Liver (tissue), 9 donors: Measurements from ENCODE around the gene SGMS1. TPM values are rescaled to one million over a fixed set of nuclear protein-coding genes. Genes with fewer than 3 reads are reported as not detected.
A peak's percentile ranks its signal among the peaks of the same experiment; 100 is the strongest.

Experiments
- DNase-seq: peaks from one replicate; pipeline ENCODE4 v3.0.0-alpha.2; 2017; ENCODE audit warnings: low spot score
- H3K27ac ChIP-seq, 2 donors: one replicate each; pipeline ENCODE4 v1.7.0; 2013; ENCODE audit warnings: inconsistent platforms in 2 of 2, low read length in 2 of 2, control low read depth in 1 of 2, low read depth in 1 of 2, mild to moderate bottlenecking in 1 of 2
- H3K27me3 ChIP-seq, 4 donors: one replicate each; pipeline versions ENCODE4 v1.6.1 to v1.7.0; 2013; ENCODE audit warnings: low read length in 3 of 4, inconsistent platforms in 1 of 4, mild to moderate bottlenecking in 1 of 4, moderate library complexity in 1 of 4; ENCODE audit not compliant: control insufficient read depth in 4 of 4, insufficient read depth in 4 of 4
- H3K36me3 ChIP-seq, 4 donors: one replicate each; pipeline versions ENCODE4 v1.6.1 to v1.7.0; 2013; ENCODE audit warnings: low read length in 3 of 4, mild to moderate bottlenecking in 3 of 4, low read depth in 1 of 4, moderate library complexity in 1 of 4; ENCODE audit not compliant: control insufficient read depth in 4 of 4, insufficient read depth in 3 of 4
- H3K4me1 ChIP-seq, 4 donors: one replicate each; pipeline versions ENCODE4 v1.6.1 to v1.7.0; 2013; ENCODE audit warnings: low read length in 3 of 4, mild to moderate bottlenecking in 3 of 4, moderate library complexity in 1 of 4; ENCODE audit not compliant: control insufficient read depth in 4 of 4, insufficient read depth in 4 of 4
- H3K4me3 ChIP-seq, 3 donors: one replicate each; pipeline versions ENCODE4 v1.6.1 to v1.7.0; 2013; ENCODE audit warnings: low read length in 3 of 3, control low read depth in 1 of 3, low read depth in 1 of 3, mild to moderate bottlenecking in 1 of 3
- H3K9ac ChIP-seq, 2 donors: one replicate each; pipeline ENCODE4 v1.7.0; 2013; ENCODE audit warnings: low read length in 2 of 2, mild to moderate bottlenecking in 2 of 2, moderate library complexity in 2 of 2, control low read depth in 1 of 2, low read depth in 1 of 2
- H3K9me3 ChIP-seq, 4 donors: one replicate each; pipeline versions ENCODE4 v1.6.1 to v1.7.0; 2013; ENCODE audit warnings: low read length in 3 of 4; ENCODE audit not compliant: control insufficient read depth in 4 of 4
- EGR1 ChIP-seq, 2 donors: IDR thresholded peaks; 2 replicates each; pipeline ENCODE4 v1.6.1; 2016 to 2018; ENCODE audit warnings: antibody characterized with exemption in 2 of 2, low read depth in 2 of 2
- FOXA1 ChIP-seq: IDR thresholded peaks from 2 replicates; pipeline ENCODE4 v1.6.1; 2016; ENCODE audit warnings: antibody characterized with exemption
- FOXA2 ChIP-seq: IDR thresholded peaks from 2 replicates; pipeline ENCODE4 v1.6.1; 2016; ENCODE audit warnings: antibody characterized with exemption
- HNF4A ChIP-seq, 2 donors: conservative IDR thresholded peaks; 2 replicates each; pipeline ENCODE4 v1.6.1; 2016; ENCODE audit warnings: antibody characterized with exemption in 2 of 2, mild to moderate bottlenecking in 2 of 2
- HNF4G ChIP-seq: IDR thresholded peaks from 2 replicates; pipeline ENCODE4 v1.6.1; 2016; ENCODE audit warnings: antibody characterized with exemption
- JUND ChIP-seq, 2 donors: IDR thresholded peaks; 2 replicates each; pipeline ENCODE4 v1.6.1; 2016; ENCODE audit warnings: antibody characterized with exemption in 2 of 2
- NR2F2 ChIP-seq: IDR thresholded peaks from 2 replicates; pipeline ENCODE4 v1.6.1; 2016; ENCODE audit warnings: antibody characterized with exemption
- RAD21 ChIP-seq, 2 donors: IDR thresholded peaks; 2 replicates each; pipeline ENCODE4 v1.6.1; 2016; ENCODE audit warnings: antibody characterized with exemption in 2 of 2, mild to moderate bottlenecking in 2 of 2
- RXRA ChIP-seq, 2 donors: IDR thresholded peaks; 2 replicates each; pipeline ENCODE4 v1.6.1; 2017 to 2018; ENCODE audit warnings: antibody characterized with exemption in 2 of 2, mild to moderate bottlenecking in 1 of 2
- SP1 ChIP-seq: IDR thresholded peaks from 2 replicates; pipeline ENCODE4 v1.6.1; 2018; ENCODE audit warnings: antibody characterized with exemption, mild to moderate bottlenecking
- TAF1 ChIP-seq: conservative IDR thresholded peaks from 2 replicates; pipeline ENCODE4 v1.6.1; 2016; ENCODE audit warnings: antibody characterized with exemption, mild to moderate bottlenecking
- WGBS: extraction: QIAGEN DNeasy Blood & Tissue Kit; methylation state at CpG from one replicate; pipeline ENCODE4 v1.1.7; 2013; 5-methylcytosine and 5-hydroxymethylcytosine counted together
- polyA plus RNA-seq, 2 donors: library from polyadenylated mRNA; stranded (reverse) in 1 of 2; unstranded in 1 of 2; fragments of 200-250 nt in 1 of 2; fragments of >200 nt in 1 of 2; fragmentation: Nextera tagmentation in 1 of 2; extraction: Ambion mirVana in 1 of 2; gene quantifications; one replicate each; pipeline versions ENCODE4 v1.2.1 to v1.2.3, GENCODE V29; 2013 to 2015
- total RNA-seq, 2 donors: library from RNA; depleted of rRNA; stranded (reverse); fragments of >200 nt; gene quantifications; one replicate each; pipeline ENCODE4 v1.2.3, GENCODE V29; 2014
- TF ChIP-seq, protein P1 (sequence below): IDR thresholded peaks from 2 replicates; pipeline ENCODE4 v1.6.1; 2016; ENCODE audit warnings: antibody characterized with exemption
- TF ChIP-seq, protein P2 (sequence below): IDR thresholded peaks from 2 replicates; pipeline ENCODE4 v1.6.1; 2016; ENCODE audit warnings: antibody characterized with exemption
- TF ChIP-seq, protein P3 (sequence below): IDR thresholded peaks from 2 replicates; pipeline ENCODE4 v1.6.1; 2016; ENCODE audit warnings: antibody characterized with exemption
- TF ChIP-seq, protein P4 (sequence below): IDR thresholded peaks from 2 replicates; pipeline ENCODE4 v1.6.1; 2016; ENCODE audit warnings: antibody characterized with exemption, mild to moderate bottlenecking
- TF ChIP-seq, protein P5 (sequence below): fragments of 150-350 bp; IDR thresholded peaks from 2 replicates; pipeline ENCODE4 v1.5.1; 2017; ENCODE audit warnings: improper control_type of control experiment, low read depth, low read length; ENCODE audit not compliant: missing input control
- donor health status: healthy.
- donor health status: healthy.
- donor health status: healthy.
- donor health status: healthy.
- donor health status: healthy.

SGMS1 gene
- total and polyA plus RNA-seq, 4 donors: 6.8 to 98.2 (median 21.1) TPM

DNA sequence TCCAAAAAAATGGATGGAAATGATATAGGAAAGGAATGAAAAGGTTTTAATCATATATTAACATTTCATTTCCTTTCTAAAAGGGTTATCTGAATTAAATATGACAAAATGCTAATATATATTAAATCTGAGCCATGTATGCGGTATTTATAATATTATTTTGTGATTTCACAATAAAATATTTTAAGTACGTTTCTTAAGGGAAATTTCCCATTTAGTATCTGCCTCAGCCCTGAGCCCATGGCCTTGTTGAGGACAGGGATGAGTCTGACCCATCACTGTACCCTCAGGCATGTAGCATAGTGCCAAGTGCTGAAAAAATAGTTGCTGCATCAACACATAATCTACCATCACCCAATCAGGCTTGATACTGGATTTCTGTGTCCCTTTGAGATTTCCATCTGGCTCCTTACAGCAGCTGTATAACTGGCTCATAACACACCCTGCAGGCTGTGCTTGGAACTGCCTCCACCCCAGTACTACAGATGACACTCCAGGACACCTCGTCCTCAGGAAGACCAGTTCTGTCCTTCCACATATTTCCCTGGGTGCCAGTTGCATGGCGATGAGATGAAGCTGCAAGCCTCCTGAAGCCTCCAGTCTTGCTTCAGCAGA, 313.1 kb downstream of the SGMS1 start:
- H3K36me3 ChIP-seq: peaks cover 5 to 41% (median 23%) of the 10 kb centered on the region in 4 donors
- H3K27ac ChIP-seq: no peak overlapping the region
- TF ChIP-seq EGR1 (IDR thresholded peaks at IDR 0.05; ENCODE audit: low read depth in 2 of 2) (no peak), FOXA1 (no peak), HNF4A (conservative IDR thresholded peaks at IDR 0.05) (no peak), SP1 (no peak), NR2F2 (no peak), TAF1 (no peak), RXRA (IDR thresholded peaks at IDR 0.05) (no peak), FOXA2 (no peak), RAD21 (IDR thresholded peaks at IDR 0.05) (peak; percentile 58 to 78), HNF4G (no peak)
- TF ChIP-seq, protein P1, sequence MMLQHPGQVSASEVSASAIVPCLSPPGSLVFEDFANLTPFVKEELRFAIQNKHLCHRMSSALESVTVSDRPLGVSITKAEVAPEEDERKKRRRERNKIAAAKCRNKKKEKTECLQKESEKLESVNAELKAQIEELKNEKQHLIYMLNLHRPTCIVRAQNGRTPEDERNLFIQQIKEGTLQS: no peak
- TF ChIP-seq, protein P2, sequence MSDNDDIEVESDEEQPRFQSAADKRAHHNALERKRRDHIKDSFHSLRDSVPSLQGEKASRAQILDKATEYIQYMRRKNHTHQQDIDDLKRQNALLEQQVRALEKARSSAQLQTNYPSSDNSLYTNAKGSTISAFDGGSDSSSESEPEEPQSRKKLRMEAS: no peak
- TF ChIP-seq, protein P3, sequence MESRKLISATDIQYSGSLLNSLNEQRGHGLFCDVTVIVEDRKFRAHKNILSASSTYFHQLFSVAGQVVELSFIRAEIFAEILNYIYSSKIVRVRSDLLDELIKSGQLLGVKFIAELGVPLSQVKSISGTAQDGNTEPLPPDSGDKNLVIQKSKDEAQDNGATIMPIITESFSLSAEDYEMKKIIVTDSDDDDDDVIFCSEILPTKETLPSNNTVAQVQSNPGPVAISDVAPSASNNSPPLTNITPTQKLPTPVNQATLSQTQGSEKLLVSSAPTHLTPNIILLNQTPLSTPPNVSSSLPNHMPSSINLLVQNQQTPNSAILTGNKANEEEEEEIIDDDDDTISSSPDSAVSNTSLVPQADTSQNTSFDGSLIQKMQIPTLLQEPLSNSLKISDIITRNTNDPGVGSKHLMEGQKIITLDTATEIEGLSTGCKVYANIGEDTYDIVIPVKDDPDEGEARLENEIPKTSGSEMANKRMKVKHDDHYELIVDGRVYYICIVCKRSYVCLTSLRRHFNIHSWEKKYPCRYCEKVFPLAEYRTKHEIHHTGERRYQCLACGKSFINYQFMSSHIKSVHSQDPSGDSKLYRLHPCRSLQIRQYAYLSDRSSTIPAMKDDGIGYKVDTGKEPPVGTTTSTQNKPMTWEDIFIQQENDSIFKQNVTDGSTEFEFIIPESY: no peak
- TF ChIP-seq, protein P4, sequence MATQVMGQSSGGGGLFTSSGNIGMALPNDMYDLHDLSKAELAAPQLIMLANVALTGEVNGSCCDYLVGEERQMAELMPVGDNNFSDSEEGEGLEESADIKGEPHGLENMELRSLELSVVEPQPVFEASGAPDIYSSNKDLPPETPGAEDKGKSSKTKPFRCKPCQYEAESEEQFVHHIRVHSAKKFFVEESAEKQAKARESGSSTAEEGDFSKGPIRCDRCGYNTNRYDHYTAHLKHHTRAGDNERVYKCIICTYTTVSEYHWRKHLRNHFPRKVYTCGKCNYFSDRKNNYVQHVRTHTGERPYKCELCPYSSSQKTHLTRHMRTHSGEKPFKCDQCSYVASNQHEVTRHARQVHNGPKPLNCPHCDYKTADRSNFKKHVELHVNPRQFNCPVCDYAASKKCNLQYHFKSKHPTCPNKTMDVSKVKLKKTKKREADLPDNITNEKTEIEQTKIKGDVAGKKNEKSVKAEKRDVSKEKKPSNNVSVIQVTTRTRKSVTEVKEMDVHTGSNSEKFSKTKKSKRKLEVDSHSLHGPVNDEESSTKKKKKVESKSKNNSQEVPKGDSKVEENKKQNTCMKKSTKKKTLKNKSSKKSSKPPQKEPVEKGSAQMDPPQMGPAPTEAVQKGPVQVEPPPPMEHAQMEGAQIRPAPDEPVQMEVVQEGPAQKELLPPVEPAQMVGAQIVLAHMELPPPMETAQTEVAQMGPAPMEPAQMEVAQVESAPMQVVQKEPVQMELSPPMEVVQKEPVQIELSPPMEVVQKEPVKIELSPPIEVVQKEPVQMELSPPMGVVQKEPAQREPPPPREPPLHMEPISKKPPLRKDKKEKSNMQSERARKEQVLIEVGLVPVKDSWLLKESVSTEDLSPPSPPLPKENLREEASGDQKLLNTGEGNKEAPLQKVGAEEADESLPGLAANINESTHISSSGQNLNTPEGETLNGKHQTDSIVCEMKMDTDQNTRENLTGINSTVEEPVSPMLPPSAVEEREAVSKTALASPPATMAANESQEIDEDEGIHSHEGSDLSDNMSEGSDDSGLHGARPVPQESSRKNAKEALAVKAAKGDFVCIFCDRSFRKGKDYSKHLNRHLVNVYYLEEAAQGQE: no peak
- TF ChIP-seq, protein P5, sequence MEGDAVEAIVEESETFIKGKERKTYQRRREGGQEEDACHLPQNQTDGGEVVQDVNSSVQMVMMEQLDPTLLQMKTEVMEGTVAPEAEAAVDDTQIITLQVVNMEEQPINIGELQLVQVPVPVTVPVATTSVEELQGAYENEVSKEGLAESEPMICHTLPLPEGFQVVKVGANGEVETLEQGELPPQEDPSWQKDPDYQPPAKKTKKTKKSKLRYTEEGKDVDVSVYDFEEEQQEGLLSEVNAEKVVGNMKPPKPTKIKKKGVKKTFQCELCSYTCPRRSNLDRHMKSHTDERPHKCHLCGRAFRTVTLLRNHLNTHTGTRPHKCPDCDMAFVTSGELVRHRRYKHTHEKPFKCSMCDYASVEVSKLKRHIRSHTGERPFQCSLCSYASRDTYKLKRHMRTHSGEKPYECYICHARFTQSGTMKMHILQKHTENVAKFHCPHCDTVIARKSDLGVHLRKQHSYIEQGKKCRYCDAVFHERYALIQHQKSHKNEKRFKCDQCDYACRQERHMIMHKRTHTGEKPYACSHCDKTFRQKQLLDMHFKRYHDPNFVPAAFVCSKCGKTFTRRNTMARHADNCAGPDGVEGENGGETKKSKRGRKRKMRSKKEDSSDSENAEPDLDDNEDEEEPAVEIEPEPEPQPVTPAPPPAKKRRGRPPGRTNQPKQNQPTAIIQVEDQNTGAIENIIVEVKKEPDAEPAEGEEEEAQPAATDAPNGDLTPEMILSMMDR: peak; percentile 44
- no peaks in the 10 kb centered on the region for H3K9me3 ChIP-seq
- DNase-seq: peak; percentile 52
- H3K4me1 ChIP-seq: no peaks in the 10 kb centered on the region
- 94% methylated on average over 4 of the region's 4 CpGs for WGBS
- H3K4me3 ChIP-seq: no peak overlapping the region
- no peak overlapping the region for H3K9ac ChIP-seq
- no peaks in the 10 kb centered on the region for H3K27me3 ChIP-seq

DNA sequence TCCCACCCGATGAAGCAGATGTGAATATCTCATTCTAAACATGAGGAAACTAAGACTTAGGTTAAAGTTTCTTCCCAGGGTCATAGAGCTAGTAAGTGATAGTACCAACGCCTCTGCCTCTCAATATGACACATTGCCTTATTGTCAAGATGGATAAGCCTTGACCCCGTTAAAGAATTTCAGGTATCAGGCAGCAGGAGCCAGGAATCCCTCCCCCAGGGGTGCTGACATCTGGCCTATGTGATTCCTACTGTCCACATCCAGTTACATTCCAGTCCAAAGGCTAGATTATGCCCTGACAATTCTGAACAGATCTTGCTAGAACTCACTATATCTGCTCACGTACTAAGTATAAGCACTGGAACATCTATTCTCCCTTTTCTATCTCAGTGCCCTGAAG, 314.4 kb downstream of the SGMS1 start:
- Histone ChIP-seq H3K9me3 (no peaks in the 10 kb centered on the region), H3K27ac (no peak overlapping the region), H3K36me3 (peaks cover 5 to 41% (median 23%) of the 10 kb centered on the region in 4 donors), H3K9ac (no peak overlapping the region), H3K4me1 (no peaks in the 10 kb centered on the region), H3K4me3 (no peak overlapping the region), H3K27me3 (no peaks in the 10 kb centered on the region)
- DNase-seq: no peak
- WGBS: 92% methylated on average over 4 of the region's 4 CpGs
- TF ChIP-seq TAF1 (no peak), HNF4G (no peak), RAD21 (IDR thresholded peaks at IDR 0.05) (no peak), FOXA2 (no peak), JUND (IDR thresholded peaks at IDR 0.05) (no peak)
- TF ChIP-seq, protein P2: no peak
- TF ChIP-seq, protein P5: no peak
- TF ChIP-seq, protein P4: no peak
